ENCODE measurements around the gene ZNF75A. TPM values are rescaled to one million over a fixed set of nuclear protein-coding genes. Genes with fewer than 3 reads are reported as not detected.

The ZNF75A gene
- total and polyA plus RNA-seq, 2 experiments from 2014 or later: 29.6 to 36.9 TPM

- Mint-ChIP-seq H3K4me1 (no peaks in the 10 kb centered on the region), H3K27ac (no peak overlapping the region), H3K27me3 (ENCODE audit: insufficient read depth, low read depth, poor library complexity) (no peaks in the 10 kb centered on the region), H3K9me3 (peaks cover 61% of the 10 kb centered on the region), H3K36me3 (ENCODE audit: low read depth) (no peaks in the 10 kb centered on the region; the same call in 2 of the 3 replicates), H3K4me3 (no peak overlapping the region)
- no peak for ATAC-seq
- Histone ChIP-seq H3K79me2 (replicated peaks; ENCODE audit: insufficient read depth) (no peaks in the 10 kb centered on the region), H3F3A (replicated peaks; ENCODE audit: low read depth) (no peaks in the 10 kb centered on the region), H3K36me3 (ENCODE audit: insufficient read depth) (no peaks in the 10 kb centered on the region), H4K20me1 (replicated peaks; ENCODE audit: insufficient read depth) (no peaks in the 10 kb centered on the region), H2AFZ (no peak overlapping the region), H3K27me3 (ENCODE audit: insufficient read depth) (no peaks in the 10 kb centered on the region), H3K4me2 (no peak overlapping the region), H3K4me3 (no peak overlapping the region), H3K4me1 (ENCODE audit: insufficient read depth) (no peaks in the 10 kb centered on the region), H3K9me2 (ENCODE audit: insufficient read depth) (no peaks in the 10 kb centered on the region), H3K27ac (ENCODE audit: low read depth) (no peak overlapping the region)
- DNase-seq (ENCODE audit: low spot score): no peak
- no peak for TF ChIP-seq ETS1 (IDR thresholded peaks at IDR 0.05)
- no peak for TF ChIP-seq EZH2phosphoT487 (IDR thresholded peaks at IDR 0.05; ENCODE audit: unreplicated experiment)
Observed at GRCh38 chr16:3328104-3328503, 22.8 kb downstream of the ZNF75A start.

- Histone ChIP-seq H3K36me3 (ENCODE audit: insufficient read depth) (no peaks in the 10 kb centered on the region), H2AFZ (no peak overlapping the region), H3K79me2 (replicated peaks; ENCODE audit: insufficient read depth) (no peaks in the 10 kb centered on the region), H3K4me1 (ENCODE audit: insufficient read depth) (no peaks in the 10 kb centered on the region), H3K27me3 (ENCODE audit: insufficient read depth) (no peaks in the 10 kb centered on the region), H3F3A (replicated peaks; ENCODE audit: low read depth) (no peaks in the 10 kb centered on the region), H3K27ac (ENCODE audit: low read depth) (no peak overlapping the region), H3K9me2 (ENCODE audit: insufficient read depth) (no peaks in the 10 kb centered on the region), H3K4me2 (no peak overlapping the region), H3K4me3 (no peak overlapping the region), H4K20me1 (replicated peaks; ENCODE audit: insufficient read depth) (no peaks in the 10 kb centered on the region)
- DNase-seq (ENCODE audit: low spot score) (no peak), ATAC-seq (no peak)
- Mint-ChIP-seq H3K9me3 (peaks cover 61% of the 10 kb centered on the region), H3K4me1 (no peaks in the 10 kb centered on the region), H3K27me3 (ENCODE audit: insufficient read depth, low read depth, poor library complexity) (no peaks in the 10 kb centered on the region), H3K4me3 (no peak overlapping the region), H3K27ac (no peak overlapping the region), H3K36me3 (ENCODE audit: low read depth) (peaks cover 3% of the 10 kb centered on the region; the same call in 2 of the 3 replicates)
- no peak for TF ChIP-seq EZH2phosphoT487 (IDR thresholded peaks at IDR 0.05; ENCODE audit: unreplicated experiment)
- no peak for TF ChIP-seq STAT1 (IDR thresholded peaks at IDR 0.05; ENCODE audit: unreplicated experiment)
- no peak for TF ChIP-seq EZH2 (IDR thresholded peaks at IDR 0.05; ENCODE audit: low read depth, unreplicated experiment)
- TF ChIP-seq POLR2AphosphoS5 (IDR thresholded peaks at IDR 0.05; ENCODE audit: low read depth): no peak
- no peak for TF ChIP-seq ZNF114 (CRISPR knock-in tag; IDR thresholded peaks at IDR 0.05)
- TF ChIP-seq REST (IDR thresholded peaks at IDR 0.05; ENCODE audit: unreplicated experiment): no peak
- TF ChIP-seq CTCF (conservative IDR thresholded peaks at IDR 0.05; ENCODE audit: low read depth in 2 of 2): no peak
- TF ChIP-seq JUNB (IDR thresholded peaks at IDR 0.05; ENCODE audit: unreplicated experiment): no peak
- TF ChIP-seq ZNF462 (CRISPR knock-in tag; IDR thresholded peaks at IDR 0.05): no peak
Observed at GRCh38 chr16:3328643-3329042, 23.3 kb downstream of the ZNF75A start.
